IMR-90 (cell line): ENCODE data around the gene SLC26A6. TPM values are rescaled to one million over a fixed set of nuclear protein-coding genes. Genes with fewer than 3 reads are reported as not detected.

Experiments
- ATAC-seq: fragments of 200-7000 bp; cut with Tn5 transposase; 2 replicates; pipeline ENCODE4 v1.9.1; 2020; ENCODE audit warnings: low read depth, mild to moderate bottlenecking, moderate library complexity
- BruUV-seq: library from RNA; stranded (reverse); fragments of 400-500 nt; replicated peaks from 2 replicates; lab custom pipeline; 2021; lab: Mats Ljungman, UMichigan
- CTCF ChIA-PET: fragments of 300-600 bp; formaldehyde crosslinking; extraction: SDS; loops from one replicate; lab custom pipeline; 2021; ENCODE audit warnings: antibody characterized with exemption; lab: Yijun Ruan, JAX
- POLR2A ChIA-PET: fragments of 300-600 bp; sonication (Branson Sonifier 250); formaldehyde crosslinking; loops from one replicate; lab custom pipeline; 2022; ENCODE audit warnings: antibody characterized with exemption; ENCODE audit not compliant: unreplicated experiment; lab: Charles Lee
- DNase-seq: peaks from one replicate; pipeline ENCODE4 v3.0.0; 2013
- H2AFZ ChIP-seq: replicated peaks from 2 replicates; pipeline ENCODE3; 2013; ENCODE audit warnings: low read length, mild to moderate bottlenecking; ENCODE audit not compliant: poor library complexity
- H2AK5ac ChIP-seq: 2 replicates; pipeline ENCODE4 v1.6.1; 2013; ENCODE audit warnings: low read depth, low read length, inconsistent platforms
- H2AK9ac ChIP-seq: replicated peaks from 2 replicates; pipeline ENCODE3; 2013; ENCODE audit warnings: mild to moderate bottlenecking, low read depth, low read length, moderate library complexity; ENCODE audit not compliant: poor library complexity
- H2BK120ac ChIP-seq: 2 replicates; pipeline ENCODE4 v1.6.1; 2013; ENCODE audit warnings: low read depth, low read length, inconsistent platforms
- H2BK15ac ChIP-seq: 3 replicates; pipeline ENCODE4 v1.6.1; 2013; ENCODE audit warnings: low read depth, low read length, inconsistent platforms
- H2BK20ac ChIP-seq: 2 replicates; pipeline ENCODE4 v1.6.1; 2013; ENCODE audit warnings: low read depth, mild to moderate bottlenecking, inconsistent platforms, low read length, moderate library complexity
- H2BK5ac ChIP-seq: 2 replicates; pipeline ENCODE4 v1.6.1; 2013; ENCODE audit warnings: mild to moderate bottlenecking, low read depth, low read length, inconsistent platforms; ENCODE audit not compliant: poor library complexity, severe bottlenecking
- H3K14ac ChIP-seq: replicated peaks from 2 replicates; pipeline ENCODE4 v1.6.1; 2013; ENCODE audit warnings: low read depth, low read length, inconsistent platforms
- H3K18ac ChIP-seq: 2 replicates; pipeline ENCODE4 v1.6.1; 2013; ENCODE audit warnings: low read depth, low read length, control low read depth
- H3K23ac ChIP-seq: 2 replicates; pipeline ENCODE4 v1.6.1; 2013; ENCODE audit warnings: low read depth, low read length, inconsistent platforms
- H3K27ac ChIP-seq: 2 replicates; pipeline ENCODE4 v1.5.1; 2013; ENCODE audit warnings: mild to moderate bottlenecking, control low read depth, low read length; ENCODE audit not compliant: insufficient read depth
- H3K27me3 ChIP-seq: 2 replicates; pipeline ENCODE4 v1.6.1; 2013; ENCODE audit warnings: low read length; ENCODE audit not compliant: control insufficient read depth, insufficient read depth
- H3K36me3 ChIP-seq: 2 replicates; pipeline ENCODE4 v1.6.1; 2013; ENCODE audit warnings: low read length, mixed read lengths; ENCODE audit not compliant: control insufficient read depth, insufficient read depth
- H3K4ac ChIP-seq: 2 replicates; pipeline ENCODE4 v1.6.1; 2013; ENCODE audit warnings: low read depth, low read length, inconsistent platforms
- H3K4me1 ChIP-seq: 2 replicates; pipeline ENCODE4 v1.6.1; 2013; ENCODE audit warnings: low read length, mixed read lengths; ENCODE audit not compliant: control insufficient read depth, insufficient read depth
- H3K4me2 ChIP-seq: 2 replicates; pipeline ENCODE4 v1.6.1; 2013; ENCODE audit warnings: low read depth, mild to moderate bottlenecking, control low read depth, low read length, moderate library complexity
- H3K4me3 ChIP-seq: 2 replicates; pipeline ENCODE4 v1.5.1; 2013; ENCODE audit warnings: low read depth, mild to moderate bottlenecking, control low read depth, low read length, moderate library complexity; ENCODE audit not compliant: insufficient read depth
- H3K56ac ChIP-seq: 2 replicates; pipeline ENCODE4 v1.6.1; 2013; ENCODE audit warnings: low read length, inconsistent platforms; ENCODE audit not compliant: insufficient read depth; ENCODE audit errors: extremely low read depth
- H3K79me1 ChIP-seq, 2 experiments: 2 replicates each; pipeline ENCODE4 v1.6.1; 2013; ENCODE audit warnings: low read length in 2 of 2, inconsistent platforms in 1 of 2, low read depth in 1 of 2
- H3K9ac ChIP-seq: 2 replicates; pipeline ENCODE4 v1.6.1; 2013; ENCODE audit warnings: low read depth, low read length, control low read depth
- H3K9me1 ChIP-seq: 2 replicates; pipeline ENCODE4 v1.6.1; 2013; ENCODE audit warnings: low read length, inconsistent platforms; ENCODE audit not compliant: insufficient read depth
- H3K9me3 ChIP-seq: 2 replicates; pipeline ENCODE4 v1.6.1; 2013; ENCODE audit warnings: low read length; ENCODE audit not compliant: control insufficient read depth, insufficient read depth
- H4K20me1 ChIP-seq: 2 replicates; pipeline ENCODE4 v1.6.1; 2013; ENCODE audit warnings: low read length, inconsistent platforms; ENCODE audit not compliant: insufficient read depth
- H4K5ac ChIP-seq: 2 replicates; pipeline ENCODE4 v1.6.1; 2013; ENCODE audit warnings: mild to moderate bottlenecking, low read depth, low read length, control low read depth
- H4K8ac ChIP-seq, 2 experiments: 2 replicates each; pipeline ENCODE4 v1.6.1; 2013; ENCODE audit warnings: low read depth in 2 of 2, low read length in 2 of 2, control low read depth in 1 of 2, inconsistent platforms in 1 of 2
- H4K91ac ChIP-seq: 2 replicates; pipeline ENCODE4 v1.6.1; 2013; ENCODE audit warnings: low read depth, low read length, inconsistent platforms; ENCODE audit not compliant: insufficient read depth
- CHD1 ChIP-seq: IDR thresholded peaks from 2 replicates; pipeline ENCODE4 v1.6.1; 2012; ENCODE audit warnings: low read depth, low read length, improper control_type of control experiment
- SMC3 ChIP-seq: fragments of 150-350 bp; IDR thresholded peaks from 2 replicates; pipeline ENCODE4 v1.6.1; 2016; ENCODE audit warnings: low read depth, mild to moderate bottlenecking, antibody characterized with exemption, low read length, moderate library complexity
- WGBS, 2 experiments: methylation state at CpG; one replicate each; pipeline versions ENCODE4 v1.1.5 to v1.1.7; 2013; ENCODE audit warnings: missing lambda C conversion rate in 2 of 2; ENCODE audit not compliant: insufficient read length in 1 of 2; ENCODE audit errors: extremely low coverage in 2 of 2; 5-methylcytosine and 5-hydroxymethylcytosine counted together
- dilution Hi-C: fragments of 300-500 bp; cut with HindIII; formaldehyde crosslinking; loops from one replicate; pipeline ENCODE4 v1.14.3; 2018; ENCODE audit warnings: low sequenced_read_pairs; ENCODE audit not compliant: unreplicated experiment
- in situ Hi-C: fragments of 300-500 bp; cut with MboI; formaldehyde crosslinking; loops from 3 replicates; pipeline ENCODE4 v1.14.3; 2019; ENCODE audit warnings: low sequenced_read_pairs, inconsistent platforms, mixed read lengths
- intact Hi-C: fragments of 100-400 bp; cut with micrococcal nuclease; formaldehyde crosslinking; loops from 2 replicates; pipeline ENCODE4 v1.10.0; 2022
- polyA plus RNA-seq, 3 experiments: library from polyadenylated mRNA; depleted of rRNA; stranded (reverse); fragments of >200 nt; gene quantifications; 2 replicates each; pipeline ENCODE4 v1.2.3, GENCODE V29; 2012; ENCODE audit warnings: low replicate concordance in 1 of 3
- total RNA-seq: library from RNA; depleted of rRNA; stranded (reverse); fragments of >200 nt; gene quantifications from 2 replicates; pipeline ENCODE4 v1.2.3, GENCODE V29; 2012

Gene SLC26A6
- total and polyA plus RNA-seq, 2 of the 4 experiments (the other 2 are of a cell fraction) = 11.8 to 34.3 TPM

DNA sequence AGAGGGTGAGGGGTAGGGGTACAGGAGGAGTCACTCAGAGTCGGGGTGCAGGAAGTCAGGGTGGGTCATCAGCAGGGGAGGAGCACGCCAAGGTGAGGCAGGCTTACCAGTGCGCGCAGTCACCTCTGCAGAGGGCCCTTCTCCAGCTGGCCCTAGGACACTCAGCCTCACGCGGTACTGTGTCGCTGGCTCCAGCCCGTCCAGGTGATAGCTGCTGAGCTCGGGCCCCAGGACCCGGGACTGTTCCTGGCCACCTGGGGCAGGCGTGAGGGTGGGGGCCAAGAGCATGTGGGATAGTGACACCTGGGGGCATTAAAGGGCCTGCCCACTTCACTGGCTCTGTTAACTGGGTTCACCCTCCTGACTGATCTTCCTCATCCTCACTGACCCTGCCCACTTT is 47.6 kb downstream of the SLC26A6 start:
- ATAC-seq = no peak
- H3K4me3 ChIP-seq = no peak overlapping the region
- no peak overlapping the region for H3K9ac ChIP-seq
- no peak overlapping the region for H2AK5ac ChIP-seq
- no peak overlapping the region for H3K18ac ChIP-seq
- H4K8ac ChIP-seq = no peak overlapping the region
- BruUV-seq = no TSS peak
- peaks cover 14 to 45% of the 10 kb centered on the region in 2 experiments for H3K79me1 ChIP-seq
- in situ Hi-C loops (no loop called here), dilution Hi-C loops (no loop called here), intact Hi-C loops (no loop called here)
- no peak overlapping the region for H2AFZ ChIP-seq
- no peak overlapping the region for H2BK20ac ChIP-seq
- TF ChIP-seq CHD1 = no peak
- no peak for TF ChIP-seq SMC3
- no peak overlapping the region for H2BK15ac ChIP-seq
- H4K91ac ChIP-seq = no peak overlapping the region
- H4K20me1 ChIP-seq = no peaks in the 10 kb centered on the region; the same call in 1 of the 2 replicates
- no peaks in the 10 kb centered on the region for H3K9me3 ChIP-seq
- H3K56ac ChIP-seq = no peak overlapping the region
- H3K4me1 ChIP-seq = no peaks in the 10 kb centered on the region; the same call in 1 of the 2 replicates
- peak overlapping the region; percentile 37 for H2AK9ac ChIP-seq
- H3K4me2 ChIP-seq = no peak overlapping the region
- ChIA-PET POLR2A (no interaction called here), CTCF (no interaction called here)
- no peak overlapping the region for H4K5ac ChIP-seq
- no peak overlapping the region for H2BK120ac ChIP-seq
- no peak overlapping the region for H3K27ac ChIP-seq
- peaks cover 20% of the 10 kb centered on the region for H3K9me1 ChIP-seq
- H2BK5ac ChIP-seq = no peak overlapping the region
- H3K27me3 ChIP-seq = no peaks in the 10 kb centered on the region
- H3K36me3 ChIP-seq = peaks cover 85% of the 10 kb centered on the region
- H3K23ac ChIP-seq = no peak overlapping the region
- WGBS, 2 experiments = 65% methylated on average over 2 of the region's 11 CpGs; no CpG with 5 or more reads in 1 of the 2 experiments
- no peak overlapping the region for H3K14ac ChIP-seq
- no peak for DNase-seq
- no peak overlapping the region for H3K4ac ChIP-seq
